MM.1S (cell line): ENCODE results near the gene MSANTD1.

Source experiments
- DNase-seq: peaks from one replicate; pipeline ENCODE4 v3.0.0-alpha.2; 2015
- H2AFZ ChIP-seq: fragments of 300-600 bp; sonication (generic); 2 replicates; pipeline ENCODE4 v1.6.0; 2016; ENCODE audit warnings: antibody characterized with exemption, low read length
- H3F3A ChIP-seq: fragments of 300-600 bp; sonication (generic); 2 replicates; pipeline ENCODE4 v1.6.1; 2016; ENCODE audit warnings: mild to moderate bottlenecking, antibody characterized with exemption, low read length, moderate library complexity, mixed read lengths; ENCODE audit not compliant: insufficient read depth
- H3K27ac ChIP-seq: fragments of 300-600 bp; sonication (generic); 2 replicates; pipeline ENCODE4 v1.5.1; 2016; ENCODE audit warnings: mild to moderate bottlenecking, low read length
- H3K27me3 ChIP-seq: fragments of 300-600 bp; sonication (generic); replicated peaks from 2 replicates; pipeline ENCODE4 v1.6.0; 2016; ENCODE audit warnings: low read length; ENCODE audit not compliant: insufficient read depth
- H3K36me3 ChIP-seq: fragments of 300-600 bp; sonication (generic); replicated peaks from 2 replicates; pipeline ENCODE4 v1.6.1; 2016; ENCODE audit warnings: mild to moderate bottlenecking, low read length, mixed read lengths; ENCODE audit not compliant: insufficient read depth
- H3K4me1 ChIP-seq: fragments of 300-600 bp; sonication (generic); 2 replicates; pipeline ENCODE4 v1.6.1; 2016; ENCODE audit warnings: low read length, mixed read lengths
- H3K4me2 ChIP-seq: fragments of 300-600 bp; sonication (generic); 2 replicates; pipeline ENCODE4 v1.6.0; 2016; ENCODE audit warnings: low read depth, low read length
- H3K4me3 ChIP-seq: fragments of 300-600 bp; sonication (generic); 2 replicates; pipeline ENCODE4 v1.5.1; 2016; ENCODE audit warnings: low read length, mixed read lengths
- H3K79me2 ChIP-seq: fragments of 300-600 bp; sonication (generic); 2 replicates; pipeline ENCODE4 v1.6.1; 2016; ENCODE audit warnings: mixed run types, low read length, mixed read lengths
- H3K9ac ChIP-seq: fragments of 300-600 bp; sonication (generic); 2 replicates; pipeline ENCODE4 v1.6.1; 2016; ENCODE audit warnings: low read length, mixed read lengths
- H3K9me2 ChIP-seq: fragments of 300-600 bp; sonication (generic); replicated peaks from 2 replicates; pipeline ENCODE4 v1.6.1; 2016; ENCODE audit warnings: mild to moderate bottlenecking, low read length, mixed read lengths; ENCODE audit not compliant: insufficient read depth
- H3K9me3 ChIP-seq: fragments of 300-600 bp; sonication (generic); replicated peaks from 2 replicates; pipeline ENCODE4 v1.6.1; 2016; ENCODE audit warnings: mild to moderate bottlenecking, low read length, mixed read lengths; ENCODE audit not compliant: insufficient read depth
- H4K20me1 ChIP-seq: fragments of 300-600 bp; sonication (generic); 2 replicates; pipeline ENCODE4 v1.6.1; 2016; ENCODE audit warnings: mild to moderate bottlenecking, low read length, moderate library complexity, mixed read lengths; ENCODE audit not compliant: insufficient read depth
- CTCF ChIP-seq: fragments of 300-600 bp; sonication (generic); IDR thresholded peaks from 2 replicates; pipeline ENCODE4 v1.5.1; 2016; ENCODE audit warnings: antibody characterized with exemption, low read length, mixed read lengths
- EZH2 ChIP-seq: fragments of 300-600 bp; sonication (generic); optimal IDR thresholded peaks from 2 replicates; pipeline ENCODE3; 2017; ENCODE audit warnings: low read depth, mild to moderate bottlenecking, antibody characterized with exemption, low read length, mixed read lengths
- EZH2phosphoT487 ChIP-seq: fragments of 300-600 bp; sonication (generic); IDR thresholded peaks from 2 replicates; pipeline ENCODE4 v1.6.1; 2018; ENCODE audit warnings: antibody characterized with exemption, low read length

MSANTD1 gene

DNA sequence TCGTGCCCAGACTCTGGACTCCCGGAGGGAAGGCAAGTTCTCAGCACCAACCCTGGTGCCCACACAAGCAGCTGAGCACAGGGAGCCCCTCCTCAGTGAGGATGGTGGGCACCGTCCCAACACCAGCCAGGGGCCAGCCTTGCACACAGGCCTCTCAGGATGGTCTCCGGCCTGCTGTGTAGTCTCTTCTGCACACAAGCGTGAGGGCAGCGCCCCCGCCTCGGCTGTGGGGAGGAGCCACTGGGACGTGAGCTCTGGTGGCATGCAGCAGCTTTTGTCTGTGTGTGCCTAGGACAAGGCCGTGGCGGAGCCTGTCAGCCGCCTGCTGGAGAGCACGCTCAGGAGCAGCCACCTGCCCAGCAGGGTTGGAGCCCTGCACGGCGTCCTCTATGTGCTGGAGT lies 16.1 kb upstream of the MSANTD1 start:
- Histone ChIP-seq H3K4me3 (no peak overlapping the region), H4K20me1 (no peaks in the 10 kb centered on the region), H3K9me3 (no peaks in the 10 kb centered on the region), H3K79me2 (no peaks in the 10 kb centered on the region), H3K27me3 (no peaks in the 10 kb centered on the region), H2AFZ (no peak overlapping the region), H3K27ac (no peak overlapping the region), H3K9ac (no peak overlapping the region), H3K9me2 (no peaks in the 10 kb centered on the region), H3K4me1 (no peaks in the 10 kb centered on the region), H3F3A (no peaks in the 10 kb centered on the region), H3K36me3 (peaks cover 4% of the 10 kb centered on the region; the same call in 1 of the 2 replicates), H3K4me2 (no peak overlapping the region)
- DNase-seq, result no peak
- TF ChIP-seq EZH2phosphoT487, result no peak
- TF ChIP-seq CTCF, result no peak
- no peak for TF ChIP-seq EZH2

DNA sequence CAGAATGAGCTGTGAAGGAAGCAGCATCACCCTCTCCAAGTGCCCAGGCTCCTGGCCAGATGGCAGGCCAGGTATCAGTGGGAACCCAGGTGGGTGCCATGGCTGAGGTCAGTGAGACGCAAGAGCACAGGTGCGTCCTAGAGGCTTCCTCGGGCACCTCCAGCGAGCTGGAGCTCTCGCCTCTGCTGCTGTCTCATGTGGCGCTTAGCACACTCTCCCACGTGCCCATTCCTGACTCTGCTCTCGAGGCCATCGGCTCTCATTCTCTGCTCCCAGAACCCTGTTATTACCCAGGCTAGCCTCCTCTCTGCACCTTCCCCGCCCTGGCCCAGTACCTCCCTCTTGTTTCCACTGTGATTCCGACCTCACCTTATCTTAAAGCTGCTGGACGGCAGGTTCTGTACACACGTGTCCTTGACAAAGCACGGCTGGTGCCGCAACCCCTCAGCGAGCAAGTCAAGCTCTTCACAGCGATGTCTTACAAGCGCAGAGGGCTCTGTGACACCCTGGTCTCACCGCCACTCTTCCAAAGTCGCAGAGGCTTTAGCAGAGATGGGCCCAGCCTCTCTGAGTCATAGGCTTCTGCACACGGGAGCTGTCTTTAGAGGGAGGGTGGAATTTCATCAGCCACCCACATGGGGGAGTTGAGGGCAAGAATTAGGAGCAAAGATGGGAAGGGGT lies 15.4 kb upstream of the MSANTD1 start:
- DNase-seq, result no peak
- H4K20me1 ChIP-seq, result no peaks in the 10 kb centered on the region
- no peak overlapping the region for H3K4me3 ChIP-seq

GRCh38 chr4:3234171-3235029 lies 14.6 kb upstream of the MSANTD1 start:
- H3K36me3 ChIP-seq, result peaks cover 2% of the 10 kb centered on the region; the same call in 1 of the 2 replicates

More for the DNA sequence above, 15.4 kb upstream of the MSANTD1 start:
- Histone ChIP-seq H3K9me3 (no peaks in the 10 kb centered on the region), H3K4me2 (no peak overlapping the region), H3K27me3 (no peaks in the 10 kb centered on the region), H3K9me2 (no peaks in the 10 kb centered on the region), H3K27ac (no peak overlapping the region), H3F3A (no peaks in the 10 kb centered on the region), H3K9ac (no peak overlapping the region), H3K4me1 (no peaks in the 10 kb centered on the region), H3K36me3 (peaks cover 4% of the 10 kb centered on the region; the same call in 1 of the 2 replicates), H3K79me2 (no peaks in the 10 kb centered on the region), H2AFZ (no peak overlapping the region)
- TF ChIP-seq EZH2, result no peak

More at GRCh38 chr4:3234171-3235029, 14.6 kb upstream of the MSANTD1 start:
- Histone ChIP-seq H3K4me1 (no peaks in the 10 kb centered on the region), H2AFZ (no peak overlapping the region), H3K9me3 (no peaks in the 10 kb centered on the region), H3K27ac (no peak overlapping the region), H3K27me3 (no peaks in the 10 kb centered on the region), H3F3A (no peaks in the 10 kb centered on the region), H3K9me2 (no peaks in the 10 kb centered on the region), H4K20me1 (no peaks in the 10 kb centered on the region), H3K9ac (no peak overlapping the region), H3K4me3 (no peak overlapping the region), H3K4me2 (no peak overlapping the region), H3K79me2 (no peaks in the 10 kb centered on the region)
- no peak for DNase-seq
- TF ChIP-seq EZH2 (no peak), CTCF (no peak)
